GM19238 (cell line): ENCODE results near the gene SELPLG.
"Not testable (repeated sequence)": the region's sequence is repeated elsewhere in the genome, so short reads cannot be mapped to it uniquely, and the experiment has no call there.

Experiments
- DNase-seq: peaks from one replicate; pipeline ENCODE4 v3.0.0; 2011; ENCODE audit warnings: low spot score; ENCODE audit not compliant: insufficient read length

SELPLG gene, protein sequence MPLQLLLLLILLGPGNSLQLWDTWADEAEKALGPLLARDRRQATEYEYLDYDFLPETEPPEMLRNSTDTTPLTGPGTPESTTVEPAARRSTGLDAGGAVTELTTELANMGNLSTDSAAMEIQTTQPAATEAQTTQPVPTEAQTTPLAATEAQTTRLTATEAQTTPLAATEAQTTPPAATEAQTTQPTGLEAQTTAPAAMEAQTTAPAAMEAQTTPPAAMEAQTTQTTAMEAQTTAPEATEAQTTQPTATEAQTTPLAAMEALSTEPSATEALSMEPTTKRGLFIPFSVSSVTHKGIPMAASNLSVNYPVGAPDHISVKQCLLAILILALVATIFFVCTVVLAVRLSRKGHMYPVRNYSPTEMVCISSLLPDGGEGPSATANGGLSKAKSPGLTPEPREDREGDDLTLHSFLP

DNA sequence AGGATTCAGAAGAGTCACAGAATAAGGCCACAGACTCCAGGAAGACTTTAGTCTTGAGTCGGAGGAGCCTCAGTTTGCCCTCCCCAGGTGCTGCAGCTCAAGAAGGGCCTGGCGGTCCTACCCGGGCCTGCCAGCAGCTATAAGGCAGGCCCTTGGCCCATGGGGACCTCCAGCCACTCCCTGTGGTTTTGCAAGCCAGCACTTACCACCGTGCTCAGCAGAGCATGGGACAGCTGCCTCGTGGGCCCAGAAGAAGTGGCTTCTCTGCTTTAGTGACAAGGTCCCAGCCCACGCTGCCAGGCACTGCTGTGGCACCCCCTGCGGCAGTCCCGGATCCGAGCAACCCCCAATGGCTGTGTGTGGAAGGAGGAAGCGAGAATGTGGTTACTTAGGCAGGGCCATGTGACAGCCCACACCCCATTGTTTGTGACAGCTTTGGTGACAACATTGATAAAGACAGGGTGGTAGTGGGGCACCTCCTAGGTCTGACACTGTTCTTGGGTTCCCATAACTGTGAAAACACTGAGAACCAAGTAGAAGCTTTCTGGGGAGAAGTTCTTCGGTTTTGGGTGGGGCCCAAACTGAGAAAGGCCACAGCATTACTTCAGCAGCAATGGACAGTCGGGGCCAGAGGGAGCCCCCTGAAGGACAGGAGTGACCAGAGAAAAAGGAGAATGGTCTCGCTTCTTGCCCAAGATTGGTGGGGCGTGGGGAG, at the start of gene SELPLG:
SELPLG (minus strand) TSS at position 361 of the 715 bp plus-strand sequence. CDS start 9,587 bp downstream, outside the sequence.
- peak; percentile 77 for DNase-seq

DNA sequence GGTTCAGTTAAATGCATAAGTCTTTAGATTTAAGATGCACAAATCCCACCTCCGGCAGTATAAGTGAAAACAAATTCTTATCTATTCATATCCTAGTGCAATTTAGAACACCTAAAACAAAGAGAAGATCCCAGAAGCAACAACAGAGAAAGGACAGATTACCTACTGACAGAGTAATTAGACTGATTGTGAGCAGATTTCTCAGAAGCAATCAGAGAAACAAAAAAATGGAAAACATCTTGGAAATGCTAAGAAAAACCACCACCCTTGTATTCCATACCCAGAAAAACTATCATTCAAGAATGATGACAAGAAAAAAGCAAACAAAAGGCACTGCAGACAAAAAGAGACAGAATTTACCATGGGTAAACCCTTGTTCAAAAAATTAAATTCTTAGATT, 47.6 kb upstream of the SELPLG start:
- no peak for DNase-seq

- DNase-seq, result no peak
Measured at GRCh38 chr12:108679106-108679681, 45.5 kb upstream of the SELPLG start.

- no peak for DNase-seq
Measured at GRCh38 chr12:108678104-108678730, 44.5 kb upstream of the SELPLG start.

- DNase-seq, result no peak
Measured at GRCh38 chr12:108677381-108677780, 43.7 kb upstream of the SELPLG start.

DNA sequence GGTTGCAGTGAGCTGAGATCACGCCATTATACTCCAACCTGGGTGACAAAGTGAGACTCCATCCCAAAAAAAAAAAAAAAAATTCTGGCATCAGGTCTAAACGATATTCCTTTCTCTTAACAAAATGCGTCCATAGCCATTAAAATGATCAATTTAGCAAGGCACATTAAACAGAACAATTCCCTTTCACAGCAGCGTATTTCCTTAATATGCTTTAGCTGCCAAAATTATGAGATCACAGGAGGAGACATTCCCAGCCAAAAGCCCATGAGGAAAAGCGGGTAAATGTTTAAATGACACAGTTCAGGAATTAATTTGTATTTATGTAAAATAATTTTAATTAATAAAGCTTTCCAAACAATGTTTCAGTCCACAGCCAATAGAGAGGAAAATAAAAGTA, 43.0 kb upstream of the SELPLG start:
- DNase-seq, result no peak

GRCh38 chr12:108675792-108676191, 42.1 kb upstream of the SELPLG start:
- DNase-seq, result no peak

- no peak for DNase-seq
Measured at GRCh38 chr12:108672054-108672453, 38.4 kb upstream of the SELPLG start.

GRCh38 chr12:108671110-108671509, 37.4 kb upstream of the SELPLG start:
- no peak for DNase-seq

DNA sequence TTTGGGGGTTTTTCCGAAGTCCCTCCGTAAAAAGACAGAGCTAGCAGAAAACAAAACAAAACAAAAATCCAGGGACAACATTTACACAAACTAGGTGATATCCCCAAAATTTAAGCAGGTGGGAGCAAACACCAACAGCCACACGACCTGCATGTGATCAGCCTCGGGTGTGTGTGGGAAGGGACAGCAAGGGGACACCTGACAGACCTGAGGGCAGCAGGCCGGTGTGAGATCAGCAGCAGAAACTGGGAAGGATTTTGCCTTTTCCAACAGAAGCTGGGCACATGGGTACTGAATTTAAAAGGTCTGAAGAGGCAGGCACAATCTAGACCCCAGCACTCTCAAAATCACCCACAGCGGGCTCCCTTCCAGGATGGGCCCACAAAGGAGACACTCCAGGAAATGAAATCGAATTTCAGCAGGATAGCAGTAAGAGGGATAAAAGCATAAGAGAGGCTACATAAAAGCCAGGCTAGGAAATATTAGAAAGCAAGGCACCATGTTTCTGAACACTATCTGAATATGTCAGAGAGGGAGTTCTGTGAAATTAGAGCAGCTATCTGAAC, 36.5 kb upstream of the SELPLG start:
- no peak for DNase-seq

DNA sequence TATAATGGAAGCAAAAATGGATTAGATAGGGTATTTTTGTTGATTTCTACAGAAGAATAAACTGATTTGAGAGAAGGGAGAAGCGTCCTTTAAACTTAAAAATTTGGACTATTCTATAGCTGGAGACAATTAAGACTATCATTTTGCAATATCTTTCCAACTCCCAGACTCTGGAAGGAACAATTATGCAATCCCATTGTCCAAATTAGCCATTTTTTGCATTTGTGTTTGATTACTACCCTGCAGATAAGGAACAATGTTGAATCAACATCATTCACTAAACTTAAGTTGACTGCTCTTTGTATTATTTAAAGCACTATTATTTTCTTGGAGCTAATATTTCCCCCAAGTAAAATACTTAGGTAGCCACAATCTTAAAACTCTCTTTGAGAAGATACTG, 34.8 kb upstream of the SELPLG start:
- DNase-seq, result no peak

DNA sequence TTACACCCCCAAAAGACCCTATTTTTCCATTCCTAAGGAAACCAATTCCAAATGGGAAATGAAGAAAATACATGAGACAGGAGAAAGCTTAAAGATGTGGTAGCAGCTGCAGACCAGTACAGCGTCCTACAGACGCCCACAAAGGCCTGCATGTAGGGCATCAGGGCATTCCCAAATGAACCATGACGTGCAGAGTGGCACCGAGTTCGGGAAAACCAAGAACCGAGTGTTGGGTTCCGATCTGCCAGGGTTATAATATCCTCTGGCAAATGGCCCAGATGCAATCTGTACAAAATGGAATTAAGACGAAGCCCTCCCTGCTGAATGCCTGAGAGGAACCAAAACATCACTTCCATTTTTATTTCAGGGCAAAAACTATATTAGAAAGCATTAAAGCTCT, 34.4 kb upstream of the SELPLG start:
- DNase-seq, result no peak

DNA sequence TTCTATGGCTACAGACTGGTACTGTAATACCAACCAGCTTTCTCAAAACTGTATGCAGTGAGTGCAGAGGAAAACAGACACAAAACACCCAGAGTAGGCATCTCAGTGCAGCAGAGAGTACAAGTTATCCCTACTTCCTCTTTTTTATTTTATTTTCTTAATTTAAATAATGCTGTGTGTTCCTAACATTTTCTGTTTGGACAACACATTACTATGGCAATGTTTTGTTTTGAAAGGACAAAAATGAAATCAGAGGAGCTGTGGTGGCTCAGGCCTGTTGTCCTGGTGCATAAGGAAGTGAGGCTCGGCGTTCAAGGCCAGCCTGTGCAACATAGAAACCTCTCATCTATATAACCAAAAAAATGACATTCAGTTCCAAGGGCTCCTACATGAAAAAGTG, 33.7 kb upstream of the SELPLG start:
- no peak for DNase-seq

GRCh38 chr12:108666401-108666881, 32.7 kb upstream of the SELPLG start:
- DNase-seq, result no peak

GRCh38 chr12:108665608-108666202, 32.0 kb upstream of the SELPLG start:
- no peak for DNase-seq

- peak; percentile 56 for DNase-seq
Measured at GRCh38 chr12:108664338-108665258, 30.9 kb upstream of the SELPLG start.

- no peak for DNase-seq
Measured at GRCh38 chr12:108663324-108664015, 29.8 kb upstream of the SELPLG start.

GRCh38 chr12:108658115-108658514, 24.4 kb upstream of the SELPLG start:
- not testable (repeated sequence) for DNase-seq

DNA sequence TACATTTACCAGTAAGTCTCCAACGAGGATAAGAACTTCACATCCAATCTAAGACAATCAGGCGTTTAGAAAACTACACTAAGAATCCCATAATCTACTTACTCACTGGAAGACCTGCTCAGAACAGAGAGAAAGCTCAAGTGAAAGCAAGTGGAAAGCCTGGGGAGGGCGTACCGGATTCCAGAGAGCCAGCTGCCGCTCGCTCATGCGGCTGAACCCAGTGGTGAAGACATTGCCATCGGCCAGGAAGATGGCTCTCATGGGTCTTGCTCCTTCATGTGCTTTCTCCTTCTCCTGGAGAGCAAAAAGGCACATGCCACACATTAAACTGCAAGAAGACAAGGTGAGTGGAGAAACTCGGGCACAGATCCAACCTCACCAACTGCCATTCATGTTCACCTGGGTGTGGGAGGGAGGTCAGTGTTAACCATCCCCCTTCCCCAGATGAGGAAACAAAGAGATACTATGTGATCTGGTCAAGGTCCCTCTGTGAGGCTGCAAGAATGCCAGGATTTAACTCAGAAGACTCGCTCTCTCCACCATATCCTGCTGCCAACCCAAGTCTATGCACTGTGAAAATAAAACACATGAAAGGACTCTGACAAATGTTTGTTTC, 23.5 kb upstream of the SELPLG start:
- DNase-seq, result no peak
